Tibial nerve (tissue), 4 donors: ENCODE measurements around the gene CASZ1. TPM values are rescaled to one million over a fixed set of nuclear protein-coding genes. Genes with fewer than 3 reads are reported as not detected.

Source experiments
- DNase-seq, 2 donors: peaks; one replicate each; pipeline ENCODE4 v3.0.0-alpha.2; 2019; ENCODE audit warnings: low spot score in 2 of 2
- H3K27ac ChIP-seq, 4 donors: fragments of 200-600 bp; sonication (generic) in 3 of 4; one replicate each; pipeline ENCODE4 v1.5.1; 2017 to 2019; ENCODE audit warnings: mild to moderate bottlenecking in 1 of 4
- H3K27me3 ChIP-seq, 2 donors: fragments of 200-600 bp; sonication (generic) in 1 of 2; one replicate each; pipeline versions ENCODE4 v1.5.1 to v1.6.0; 2017 to 2019
- H3K36me3 ChIP-seq, 3 donors: fragments of 200-600 bp; sonication (generic); one replicate each; pipeline ENCODE4 v1.5.1; 2018 to 2019
- H3K4me1 ChIP-seq, 4 donors: fragments of 200-600 bp; sonication (generic) in 3 of 4; one replicate each; pipeline ENCODE4 v1.5.1; 2017 to 2019
- H3K4me3 ChIP-seq, 4 donors: fragments of 200-600 bp; sonication (generic) in 3 of 4; one replicate each; pipeline ENCODE4 v1.5.1; 2017 to 2019; ENCODE audit warnings: mild to moderate bottlenecking in 1 of 4, moderate library complexity in 1 of 4
- H3K9me3 ChIP-seq, 4 donors: fragments of 200-600 bp; sonication (generic) in 3 of 4; one replicate each; pipeline ENCODE4 v1.5.1; 2017 to 2019
- EP300 ChIP-seq, 2 donors: sonication (generic); formaldehyde crosslinking; IDR thresholded peaks; one replicate each; pipeline ENCODE4 v1.6.1; 2017; ENCODE audit warnings: antibody characterized with exemption in 2 of 2, mild to moderate bottlenecking in 1 of 2
- POLR2A ChIP-seq, 2 donors: fragments of 450-650 bp; IDR thresholded peaks; one replicate each; pipeline ENCODE4 v1.6.1; 2017; ENCODE audit warnings: antibody characterized with exemption in 2 of 2, mild to moderate bottlenecking in 2 of 2, moderate library complexity in 2 of 2
- WGBS, 2 donors: methylation state at CpG; one replicate each; pipeline ENCODE4 v1.1.5; 2018; 5-methylcytosine and 5-hydroxymethylcytosine counted together
- total RNA-seq, 4 donors: library from RNA; depleted of rRNA; stranded (reverse); fragments of >200 nt; gene quantifications; one replicate each; pipeline ENCODE4 v1.1.0, GENCODE V29; 2016
- TF ChIP-seq, protein P1 (sequence below), 5 experiments: fragments of 200-600 bp in 3 of 5; fragments of 450-650 bp in 2 of 5; sonication (generic) in 3 of 5; IDR thresholded peaks; one replicate each; pipeline ENCODE4 v1.5.1; 2016 to 2019; ENCODE audit warnings: antibody characterized with exemption in 5 of 5, mild to moderate bottlenecking in 3 of 5, moderate library complexity in 2 of 5

Gene CASZ1
- total RNA-seq, 4 donors from 2014 or later = 1.7 to 7.5 (median 5.1) TPM

DNA sequence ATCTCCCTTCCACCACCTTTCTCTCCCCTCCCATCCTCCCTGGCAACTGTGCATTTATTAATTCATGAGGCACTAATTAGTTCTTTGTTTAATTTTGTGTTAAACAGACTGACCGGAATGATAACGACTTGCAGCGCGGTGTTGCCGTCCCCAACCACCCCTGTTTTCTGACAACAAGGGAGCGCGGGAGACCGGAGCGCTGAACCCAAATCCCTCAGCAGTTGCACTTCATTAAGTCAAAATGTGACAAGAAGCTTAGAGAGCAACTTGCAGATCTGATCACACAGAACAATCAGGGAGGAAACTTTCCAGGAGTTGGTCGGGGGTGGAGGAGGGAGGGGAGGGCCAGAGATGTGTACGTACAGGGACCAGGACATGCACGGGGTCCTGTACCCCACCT is 89.2 kb downstream of the CASZ1 start:
- Histone ChIP-seq H3K36me3 (no peaks in the 10 kb centered on the region), H3K9me3 (no peaks in the 10 kb centered on the region), H3K4me1 (peaks cover 0 to 5% (median 0%) of the 10 kb centered on the region in 4 donors), H3K4me3 (no peak overlapping the region), H3K27ac (no peak overlapping the region), H3K27me3 (peaks cover 0 to 79% of the 10 kb centered on the region in 2 donors)
- TF ChIP-seq, protein P1, sequence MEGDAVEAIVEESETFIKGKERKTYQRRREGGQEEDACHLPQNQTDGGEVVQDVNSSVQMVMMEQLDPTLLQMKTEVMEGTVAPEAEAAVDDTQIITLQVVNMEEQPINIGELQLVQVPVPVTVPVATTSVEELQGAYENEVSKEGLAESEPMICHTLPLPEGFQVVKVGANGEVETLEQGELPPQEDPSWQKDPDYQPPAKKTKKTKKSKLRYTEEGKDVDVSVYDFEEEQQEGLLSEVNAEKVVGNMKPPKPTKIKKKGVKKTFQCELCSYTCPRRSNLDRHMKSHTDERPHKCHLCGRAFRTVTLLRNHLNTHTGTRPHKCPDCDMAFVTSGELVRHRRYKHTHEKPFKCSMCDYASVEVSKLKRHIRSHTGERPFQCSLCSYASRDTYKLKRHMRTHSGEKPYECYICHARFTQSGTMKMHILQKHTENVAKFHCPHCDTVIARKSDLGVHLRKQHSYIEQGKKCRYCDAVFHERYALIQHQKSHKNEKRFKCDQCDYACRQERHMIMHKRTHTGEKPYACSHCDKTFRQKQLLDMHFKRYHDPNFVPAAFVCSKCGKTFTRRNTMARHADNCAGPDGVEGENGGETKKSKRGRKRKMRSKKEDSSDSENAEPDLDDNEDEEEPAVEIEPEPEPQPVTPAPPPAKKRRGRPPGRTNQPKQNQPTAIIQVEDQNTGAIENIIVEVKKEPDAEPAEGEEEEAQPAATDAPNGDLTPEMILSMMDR (IDR thresholded peaks at IDR 0.05) = no peak
- TF ChIP-seq EP300 (IDR thresholded peaks at IDR 0.05) (no peak), POLR2A (IDR thresholded peaks at IDR 0.05) (no peak)
- DNase-seq = no peak
- WGBS, 2 donors = 85 to 87% methylated on average over 12 of the region's 12 CpGs

DNA sequence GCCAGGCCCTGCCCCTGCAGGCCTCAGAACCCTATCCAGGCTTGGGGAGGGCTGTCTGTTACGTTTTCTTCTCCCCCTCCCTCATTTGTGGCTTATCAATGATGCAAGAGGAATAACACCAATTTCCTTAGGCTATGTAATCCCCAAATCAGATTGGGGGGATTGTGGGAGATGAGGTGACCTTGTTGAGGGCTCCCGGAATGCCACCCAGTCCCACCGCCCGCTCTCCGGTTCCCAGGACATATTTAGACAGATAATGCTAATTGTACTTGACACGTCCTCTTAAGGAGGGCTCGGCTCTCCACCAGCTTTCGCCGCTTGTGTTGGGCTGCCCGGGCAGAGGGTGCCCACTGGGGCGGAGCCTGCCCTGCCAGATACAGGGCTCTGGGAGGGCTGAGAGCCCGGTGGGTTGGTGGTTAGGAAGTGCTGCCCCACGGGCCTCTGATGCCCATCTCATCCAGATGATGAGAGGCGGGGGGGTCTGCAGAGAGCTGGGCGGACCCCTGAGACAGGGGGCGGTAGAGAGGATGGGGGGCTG is 90.0 kb downstream of the CASZ1 start:
- Histone ChIP-seq H3K36me3 (no peaks in the 10 kb centered on the region), H3K27me3 (peaks cover 0 to 75% of the 10 kb centered on the region in 2 donors), H3K4me3 (no peak overlapping the region), H3K9me3 (no peaks in the 10 kb centered on the region), H3K27ac (no peak overlapping the region), H3K4me1 (peaks cover 0 to 5% (median 0%) of the 10 kb centered on the region in 4 donors)
- TF ChIP-seq EP300 (IDR thresholded peaks at IDR 0.05) = no peak
- TF ChIP-seq, protein P1 (IDR thresholded peaks at IDR 0.05) = no peak
- TF ChIP-seq POLR2A (IDR thresholded peaks at IDR 0.05) = no peak
- WGBS, 2 donors = 90% methylated on average over 16 of the region's 16 CpGs
- no peak for DNase-seq

DNA sequence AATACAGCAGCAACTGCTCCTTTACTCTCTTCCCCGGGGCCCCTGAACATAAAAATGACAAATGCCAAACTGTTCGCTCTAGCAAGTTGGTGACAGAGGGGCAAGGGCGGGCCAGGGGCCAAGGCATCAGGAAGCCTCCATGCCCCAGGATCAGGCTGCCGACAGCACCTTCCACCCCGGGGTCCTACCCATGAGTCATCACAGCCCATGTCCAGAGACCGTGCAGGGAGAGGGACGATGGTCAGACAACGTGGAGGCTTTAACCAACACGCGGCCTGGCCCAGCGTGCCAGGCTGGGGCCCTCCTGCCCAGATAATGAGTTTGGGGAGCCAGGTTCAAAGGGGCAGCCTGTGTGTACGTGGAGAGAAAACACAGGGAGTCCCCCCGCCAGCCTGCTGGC is 90.5 kb downstream of the CASZ1 start:
- H3K9me3 ChIP-seq = no peaks in the 10 kb centered on the region
- WGBS, 2 donors = 72 to 83% methylated on average over 11 to 12 of the region's 13 CpGs
- no peak for DNase-seq
- peaks cover 0 to 5% (median 0%) of the 10 kb centered on the region in 4 donors for H3K4me1 ChIP-seq
- H3K36me3 ChIP-seq = no peaks in the 10 kb centered on the region
- H3K27me3 ChIP-seq = peaks cover 0 to 70% of the 10 kb centered on the region in 2 donors
- H3K4me3 ChIP-seq = no peak overlapping the region
- TF ChIP-seq, protein P1 (IDR thresholded peaks at IDR 0.05) = no peak
- TF ChIP-seq EP300 (IDR thresholded peaks at IDR 0.05) (no peak), POLR2A (IDR thresholded peaks at IDR 0.05) (no peak)
- H3K27ac ChIP-seq = no peak overlapping the region

DNA sequence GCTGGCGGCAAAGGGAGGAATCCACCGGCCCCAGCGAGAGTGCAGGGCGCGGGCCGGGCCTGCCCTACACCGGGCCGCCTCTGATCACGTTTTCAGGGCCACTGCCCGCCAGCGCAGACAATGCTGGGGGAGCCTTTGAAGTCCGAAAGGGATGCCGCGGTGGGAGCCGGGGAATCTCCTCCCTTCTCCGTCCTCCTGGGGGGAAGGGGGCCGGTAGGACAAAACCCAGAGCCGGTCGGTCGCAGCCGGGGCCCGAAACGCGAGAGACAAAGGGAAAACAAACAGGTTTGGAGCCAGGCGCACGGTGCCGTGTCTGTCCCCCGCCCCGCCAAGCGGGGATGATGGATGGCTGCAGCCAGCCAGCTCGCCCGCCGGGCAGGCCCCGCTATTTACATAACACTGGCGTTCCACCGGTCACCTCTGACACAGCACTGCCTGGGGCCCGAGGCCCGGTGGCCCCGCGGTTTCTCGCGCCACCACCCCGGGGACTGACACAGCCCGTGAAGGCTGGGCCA is 92.0 kb downstream of the CASZ1 start:
- H3K27ac ChIP-seq = no peak overlapping the region
- peaks cover 0 to 55% of the 10 kb centered on the region in 2 donors for H3K27me3 ChIP-seq
- no peaks in the 10 kb centered on the region for H3K36me3 ChIP-seq
- no peak overlapping the region for H3K4me3 ChIP-seq
- 33 to 42% methylated on average over 44 of the region's 44 CpGs for WGBS, 2 donors
- H3K4me1 ChIP-seq = peaks cover 0 to under 1% (median 0%) of the 10 kb centered on the region in 4 donors
- DNase-seq = no peak
- no peaks in the 10 kb centered on the region for H3K9me3 ChIP-seq
- TF ChIP-seq EP300 (IDR thresholded peaks at IDR 0.05) (no peak), POLR2A (IDR thresholded peaks at IDR 0.05) (no peak)
- TF ChIP-seq, protein P1 (IDR thresholded peaks at IDR 0.05) = no peak

DNA sequence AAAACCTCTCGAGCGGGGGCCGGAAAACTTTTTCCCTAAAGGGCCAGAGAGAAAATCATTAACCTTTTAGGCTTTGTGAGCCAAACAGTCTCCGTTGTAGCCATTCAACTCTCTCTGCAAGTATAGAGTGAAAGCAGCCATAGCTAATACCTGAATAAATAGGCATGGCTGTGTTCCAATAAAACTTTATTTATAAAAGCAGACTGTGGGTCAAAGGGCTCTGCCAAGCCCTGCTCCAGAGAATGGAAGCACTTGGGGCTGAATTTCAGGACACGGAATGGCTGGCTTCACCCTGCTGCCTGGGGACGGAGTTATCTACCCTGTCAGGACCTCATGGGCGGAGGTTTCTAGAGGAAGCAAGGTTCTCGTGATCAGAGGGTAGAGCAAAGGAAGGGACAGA is 92.7 kb downstream of the CASZ1 start:
- peaks cover 0 to 48% of the 10 kb centered on the region in 2 donors for H3K27me3 ChIP-seq
- TF ChIP-seq EP300 (IDR thresholded peaks at IDR 0.05) (no peak), POLR2A (IDR thresholded peaks at IDR 0.05) (no peak)
- TF ChIP-seq, protein P1 (IDR thresholded peaks at IDR 0.05) = no peak
- H3K36me3 ChIP-seq = no peaks in the 10 kb centered on the region
- H3K27ac ChIP-seq = no peak overlapping the region
- 90 to 91% methylated on average over 8 of the region's 8 CpGs for WGBS, 2 donors
- H3K9me3 ChIP-seq = no peaks in the 10 kb centered on the region
- no peak for DNase-seq
- no peak overlapping the region for H3K4me3 ChIP-seq
- no peaks in the 10 kb centered on the region for H3K4me1 ChIP-seq
